Right ventricle myocardium superior (tissue), 1 donor: ENCODE results near the gene CACNA2D4. TPM values are rescaled to one million over a fixed set of nuclear protein-coding genes. Genes with fewer than 3 reads are reported as not detected.

ENCODE experiments used
- ATAC-seq: fragments of 200-7000 bp; cut with Tn5 transposase; one replicate; pipeline ENCODE4 v1.9.1; 2020; ENCODE audit warnings: mild to moderate bottlenecking; ENCODE audit not compliant: poor library complexity
- DNase-seq: peaks from one replicate; pipeline ENCODE4 v3.0.0-alpha.2; 2020
- intact Hi-C: fragments of 100-400 bp; cut with DNase I; formaldehyde crosslinking; loops from one replicate; pipeline ENCODE4 v1.11.2; 2022
- total RNA-seq: library from RNA; stranded (reverse); fragmentation: NEBNext Ultra II Directional; extraction: Animal tissue kit (Norgen Biotek cat#: 25700); gene quantifications from one replicate; pipeline ENCODE4 v1.2.1, GENCODE V29; 2021
- donor health status: DM: no; HTN: yes; CAD: no; lungs with severe emphysema.

The CACNA2D4 gene
- total RNA-seq, 1 donor from 2014 or later: 1.0 TPM

DNA sequence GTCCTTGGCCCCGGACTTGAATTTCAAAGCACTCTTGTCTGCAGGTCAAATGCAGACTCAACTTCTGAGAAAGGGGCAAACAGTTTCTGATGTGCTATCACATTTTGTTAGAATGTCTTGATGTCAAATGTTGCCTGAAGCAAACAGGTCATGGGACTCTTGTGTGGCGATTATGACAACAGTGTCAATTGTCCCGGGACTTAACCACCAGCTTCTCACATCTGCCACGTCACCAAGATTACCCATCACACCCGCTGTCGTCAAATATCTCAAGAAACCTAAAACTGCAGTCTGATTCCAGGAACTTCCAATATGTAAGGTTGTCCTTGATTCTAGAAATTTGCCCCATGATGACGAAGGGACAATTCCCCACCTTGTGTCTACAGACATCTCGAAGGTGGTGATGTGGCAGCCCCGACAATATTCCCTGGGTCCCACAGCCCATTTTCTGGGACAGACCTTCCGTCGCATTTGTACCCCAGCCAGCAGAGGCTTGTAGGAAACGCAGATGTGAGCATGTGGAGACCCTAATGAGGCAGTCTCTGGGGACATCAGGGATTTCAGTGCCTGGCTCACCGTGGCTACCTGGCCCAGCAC, 76.8 kb downstream of the CACNA2D4 start:
- intact Hi-C loops: no loop called here
- no peak for ATAC-seq
- no peak for DNase-seq

- DNase-seq (no peak), ATAC-seq (no peak)
- intact Hi-C loops: no loop called here
Measured at GRCh38 chr12:1840981-1841425, 77.4 kb downstream of the CACNA2D4 start.

DNA sequence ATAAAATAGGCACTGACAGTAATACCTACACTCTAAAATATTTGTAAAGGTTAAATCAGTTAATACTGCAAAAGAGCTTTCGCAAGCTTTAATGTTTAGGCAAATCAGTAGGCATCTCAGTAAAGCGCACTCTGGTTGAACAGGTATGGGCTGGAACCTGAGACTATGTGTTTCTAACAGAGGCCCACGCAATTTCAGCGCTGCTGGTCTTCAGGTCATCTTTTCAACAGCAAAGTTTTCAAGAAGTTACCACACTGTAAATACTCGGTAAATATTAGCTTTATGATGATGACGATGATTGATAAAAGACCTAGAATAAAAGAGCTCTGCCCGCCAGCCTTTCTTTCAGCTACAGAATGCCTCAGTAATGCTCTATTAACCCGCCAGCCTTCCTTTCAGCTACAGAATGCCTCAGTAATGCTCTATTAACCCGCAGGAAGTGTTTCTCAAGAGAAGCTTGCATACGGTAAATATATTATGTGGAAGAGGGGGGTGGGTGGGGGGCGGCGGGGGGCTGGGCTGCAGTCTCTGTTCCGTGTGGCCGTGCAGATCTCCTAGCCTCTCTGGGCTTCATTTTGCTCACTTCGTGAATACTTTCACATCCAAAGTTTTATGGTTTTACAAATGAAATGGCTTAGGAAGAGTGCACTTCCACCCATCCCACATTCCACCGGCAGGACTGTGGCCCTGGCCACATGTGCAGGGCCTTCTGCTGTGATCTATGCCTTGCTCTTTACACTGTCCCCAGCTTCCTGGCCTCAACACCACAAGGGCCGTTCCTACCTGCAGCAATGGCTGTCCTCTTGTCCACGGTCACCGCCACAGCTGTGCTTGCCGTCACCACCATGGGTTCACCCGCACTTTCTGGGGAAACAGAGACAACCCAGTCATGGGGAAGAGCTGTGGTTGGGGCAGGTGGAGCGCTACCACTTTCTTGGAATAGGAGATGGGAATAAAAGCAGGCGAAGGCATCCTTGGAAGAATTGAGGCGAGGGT, 78.2 kb downstream of the CACNA2D4 start:
- no peak for DNase-seq
- intact Hi-C loops: no loop called here
- no peak for ATAC-seq

DNA sequence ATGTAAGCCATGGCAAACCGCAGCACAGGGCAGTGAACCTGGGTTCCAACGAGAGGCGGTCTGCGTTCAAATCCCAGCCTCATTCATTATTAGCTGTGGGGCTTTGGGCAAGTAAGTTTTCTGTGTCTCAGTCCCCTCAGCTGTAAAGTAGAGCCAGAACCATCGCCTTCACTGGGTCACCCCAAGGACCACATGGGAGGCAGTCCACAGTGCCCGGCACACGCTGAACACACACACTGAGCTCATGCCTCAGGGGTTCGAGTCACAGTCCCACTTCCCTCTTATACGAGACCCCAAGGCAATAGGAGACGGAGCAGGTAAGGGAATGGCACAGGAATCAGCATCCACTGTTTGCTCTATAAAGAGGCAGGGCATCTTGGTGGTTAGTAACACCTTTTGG, 79.0 kb downstream of the CACNA2D4 start:
- DNase-seq (no peak), ATAC-seq (no peak)
- intact Hi-C loops: no loop called here

GRCh38 chr12:1838994-1839365, 79.5 kb downstream of the CACNA2D4 start:
- DNase-seq: peak; percentile 17
- no peak for ATAC-seq
- intact Hi-C loops: no loop called here

DNA sequence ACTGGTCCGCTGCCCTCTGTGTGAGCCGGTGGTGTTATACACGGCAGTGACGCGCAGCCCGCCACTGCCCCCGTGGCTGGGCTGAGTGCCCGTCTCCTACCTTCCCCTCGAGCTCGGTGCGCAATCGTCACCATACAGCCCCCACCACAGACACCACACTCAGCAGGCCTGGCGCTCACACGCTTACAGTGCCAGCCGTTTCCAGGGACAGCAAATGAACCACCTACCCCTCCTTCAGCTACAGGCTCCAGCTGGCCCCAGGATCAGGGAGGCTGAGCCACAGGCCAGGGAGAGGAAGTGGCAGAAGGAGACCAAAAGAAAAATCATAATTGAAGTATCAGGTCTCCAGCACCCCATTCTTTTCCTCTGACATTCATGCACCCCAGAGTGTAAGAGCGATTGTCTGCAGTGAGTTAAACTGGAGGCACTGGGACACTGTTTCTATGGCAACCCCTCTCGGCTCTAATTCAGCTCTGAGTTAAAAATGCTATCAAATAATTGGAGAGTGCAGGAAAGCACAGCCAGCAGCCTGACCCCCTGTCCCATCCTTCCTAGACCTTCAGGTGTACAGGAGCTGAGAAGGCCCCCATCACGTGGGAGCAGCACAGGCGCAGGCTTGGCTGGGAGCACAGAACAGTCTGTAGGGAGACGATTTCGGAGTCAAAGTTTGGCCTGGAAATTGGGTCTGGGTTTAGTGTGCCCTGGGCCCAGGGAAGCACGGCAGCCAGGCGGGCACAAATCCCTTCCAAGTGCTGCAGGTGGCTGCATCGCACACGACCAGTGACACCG, 80.1 kb downstream of the CACNA2D4 start:
- intact Hi-C loops: no loop called here
- no peak for DNase-seq
- no peak for ATAC-seq

- no peak for DNase-seq
- intact Hi-C loops: no loop called here
- no peak for ATAC-seq
Measured at GRCh38 chr12:1837541-1838204, 80.8 kb downstream of the CACNA2D4 start.

GRCh38 chr12:1836854-1837421, 81.5 kb downstream of the CACNA2D4 start:
- intact Hi-C loops: no loop called here
- DNase-seq: no peak
- ATAC-seq: no peak

- DNase-seq (no peak), ATAC-seq (no peak)
- intact Hi-C loops: no loop called here
Measured at GRCh38 chr12:1836241-1836803, 82.1 kb downstream of the CACNA2D4 start.

GRCh38 chr12:1835211-1836131, 83.0 kb downstream of the CACNA2D4 start:
- intact Hi-C loops: no loop called here
- ATAC-seq: no peak
- DNase-seq: no peak

GRCh38 chr12:1834186-1834925, 84.1 kb downstream of the CACNA2D4 start:
- intact Hi-C loops: no loop called here
- DNase-seq: no peak
- ATAC-seq: no peak

GRCh38 chr12:1833596-1834028, 84.8 kb downstream of the CACNA2D4 start:
- DNase-seq (peak; percentile 13), ATAC-seq (no peak)
- intact Hi-C loops: no loop called here

DNA sequence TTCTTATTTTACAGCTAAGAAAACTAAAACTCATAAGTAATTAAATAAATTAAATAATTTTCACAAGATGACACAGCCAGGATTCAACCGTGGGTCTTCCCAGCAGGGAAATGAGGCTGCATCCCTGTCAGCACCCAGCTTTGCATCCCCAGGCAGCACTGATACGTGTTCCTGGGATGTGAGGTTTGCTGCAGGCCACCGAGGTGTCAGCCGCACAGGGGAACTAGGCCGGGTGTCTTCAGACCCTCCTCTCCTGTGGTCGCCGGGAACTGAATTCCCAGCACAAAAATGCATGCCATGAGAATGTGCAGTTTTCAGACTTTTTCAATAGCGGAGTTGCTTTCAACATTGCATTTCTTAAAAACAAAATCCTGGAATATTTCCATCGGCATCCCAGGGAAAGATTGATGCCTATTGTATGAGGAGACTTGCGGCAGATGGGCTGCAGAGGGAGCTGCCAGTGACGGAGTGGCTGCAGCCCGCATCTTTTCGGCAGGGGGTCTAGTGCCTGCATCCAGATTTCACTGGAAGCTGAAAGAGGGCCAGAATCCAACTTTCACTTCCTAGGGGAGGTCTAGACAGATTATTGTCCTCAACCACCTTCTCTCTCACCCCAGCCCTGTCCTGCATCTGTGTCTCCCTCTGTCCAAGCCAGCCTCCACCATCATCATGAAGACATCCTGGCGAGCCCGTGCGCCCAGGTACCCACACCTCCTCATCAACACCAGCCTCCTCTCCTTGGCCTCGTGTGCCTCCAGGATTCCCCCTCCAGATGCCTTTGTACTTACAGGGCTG, 85.5 kb downstream of the CACNA2D4 start:
- no peak for DNase-seq

DNA sequence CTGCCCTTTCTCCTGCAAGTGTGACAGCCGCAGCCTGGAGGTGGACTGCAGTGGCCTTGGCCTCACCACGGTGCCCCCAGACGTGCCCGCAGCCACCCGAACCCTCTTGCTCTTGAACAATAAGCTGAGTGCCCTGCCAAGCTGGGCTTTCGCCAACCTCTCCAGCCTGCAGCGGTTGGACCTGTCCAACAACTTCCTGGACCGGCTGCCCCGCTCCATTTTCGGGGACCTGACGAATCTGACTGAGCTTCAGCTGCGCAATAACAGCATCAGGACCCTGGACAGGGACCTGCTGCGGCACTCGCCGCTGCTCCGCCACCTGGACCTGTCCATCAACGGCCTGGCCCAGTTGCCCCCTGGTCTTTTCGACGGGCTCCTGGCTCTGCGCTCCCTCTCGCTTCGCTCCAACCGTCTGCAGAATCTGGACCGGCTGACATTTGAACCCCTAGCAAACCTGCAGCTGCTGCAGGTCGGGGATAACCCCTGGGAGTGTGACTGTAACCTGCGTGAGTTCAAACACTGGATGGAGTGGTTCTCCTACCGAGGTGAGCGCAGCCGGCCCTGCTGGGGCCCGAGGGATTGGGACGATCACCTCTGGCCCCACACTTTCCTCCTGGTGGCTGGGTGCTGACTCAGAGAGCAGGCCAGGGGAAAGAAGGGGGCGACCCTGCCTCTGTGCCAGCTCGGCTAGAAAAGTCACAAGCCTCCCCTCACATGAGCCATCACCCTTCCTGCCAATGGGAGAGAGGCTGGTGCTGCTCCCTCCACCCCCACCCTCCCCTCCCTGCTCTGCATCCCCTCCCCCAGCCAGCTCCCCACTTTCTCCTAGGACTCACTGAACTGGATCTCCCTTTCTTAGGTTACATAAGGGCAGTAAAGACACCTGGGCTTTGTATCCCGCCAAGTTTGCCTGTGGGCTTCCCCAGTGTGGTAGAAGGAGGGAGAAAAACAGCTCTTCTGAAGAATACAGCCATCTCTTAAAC, 87.2 kb downstream of the CACNA2D4 start:
- ATAC-seq: peak; percentile 80
- DNase-seq: peak; percentile 64
- intact Hi-C loops: no loop called here

More for the DNA sequence above, 85.5 kb downstream of the CACNA2D4 start:
- no peak for ATAC-seq
- intact Hi-C loops: no loop called here
